ENCODE results near the gene CCDC137.

DNA sequence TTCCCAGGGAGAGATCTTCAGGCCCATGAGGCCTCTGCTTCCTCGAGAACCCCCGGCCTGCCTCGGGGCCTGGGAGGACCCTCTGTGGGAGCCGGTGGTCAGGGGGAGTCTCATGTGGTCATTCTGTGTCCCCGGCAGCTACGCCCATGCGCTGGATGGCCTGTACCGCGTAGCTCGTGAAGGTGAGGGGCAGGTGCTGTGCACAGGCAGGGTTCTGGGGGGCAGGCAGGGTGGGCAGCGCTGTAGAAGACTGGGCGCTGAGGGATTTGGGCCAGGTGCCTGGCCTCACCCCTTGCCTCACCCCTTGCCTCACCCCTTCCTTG, 50.1 kb downstream of the CCDC137 start:
- TF ChIP-seq RAD21 (conservative IDR thresholded peaks at IDR 0.05), result no peak
- TF ChIP-seq, protein P1, sequence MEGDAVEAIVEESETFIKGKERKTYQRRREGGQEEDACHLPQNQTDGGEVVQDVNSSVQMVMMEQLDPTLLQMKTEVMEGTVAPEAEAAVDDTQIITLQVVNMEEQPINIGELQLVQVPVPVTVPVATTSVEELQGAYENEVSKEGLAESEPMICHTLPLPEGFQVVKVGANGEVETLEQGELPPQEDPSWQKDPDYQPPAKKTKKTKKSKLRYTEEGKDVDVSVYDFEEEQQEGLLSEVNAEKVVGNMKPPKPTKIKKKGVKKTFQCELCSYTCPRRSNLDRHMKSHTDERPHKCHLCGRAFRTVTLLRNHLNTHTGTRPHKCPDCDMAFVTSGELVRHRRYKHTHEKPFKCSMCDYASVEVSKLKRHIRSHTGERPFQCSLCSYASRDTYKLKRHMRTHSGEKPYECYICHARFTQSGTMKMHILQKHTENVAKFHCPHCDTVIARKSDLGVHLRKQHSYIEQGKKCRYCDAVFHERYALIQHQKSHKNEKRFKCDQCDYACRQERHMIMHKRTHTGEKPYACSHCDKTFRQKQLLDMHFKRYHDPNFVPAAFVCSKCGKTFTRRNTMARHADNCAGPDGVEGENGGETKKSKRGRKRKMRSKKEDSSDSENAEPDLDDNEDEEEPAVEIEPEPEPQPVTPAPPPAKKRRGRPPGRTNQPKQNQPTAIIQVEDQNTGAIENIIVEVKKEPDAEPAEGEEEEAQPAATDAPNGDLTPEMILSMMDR (IDR thresholded peaks at IDR 0.05; ENCODE audit: poor library complexity, severe bottlenecking), result no peak
- TF ChIP-seq POLR2AphosphoS5 (IDR thresholded peaks at IDR 0.05), result no peak
- no peak for TF ChIP-seq SMC3 (conservative IDR thresholded peaks at IDR 0.05; ENCODE audit: poor library complexity)
- TF ChIP-seq, protein P2, sequence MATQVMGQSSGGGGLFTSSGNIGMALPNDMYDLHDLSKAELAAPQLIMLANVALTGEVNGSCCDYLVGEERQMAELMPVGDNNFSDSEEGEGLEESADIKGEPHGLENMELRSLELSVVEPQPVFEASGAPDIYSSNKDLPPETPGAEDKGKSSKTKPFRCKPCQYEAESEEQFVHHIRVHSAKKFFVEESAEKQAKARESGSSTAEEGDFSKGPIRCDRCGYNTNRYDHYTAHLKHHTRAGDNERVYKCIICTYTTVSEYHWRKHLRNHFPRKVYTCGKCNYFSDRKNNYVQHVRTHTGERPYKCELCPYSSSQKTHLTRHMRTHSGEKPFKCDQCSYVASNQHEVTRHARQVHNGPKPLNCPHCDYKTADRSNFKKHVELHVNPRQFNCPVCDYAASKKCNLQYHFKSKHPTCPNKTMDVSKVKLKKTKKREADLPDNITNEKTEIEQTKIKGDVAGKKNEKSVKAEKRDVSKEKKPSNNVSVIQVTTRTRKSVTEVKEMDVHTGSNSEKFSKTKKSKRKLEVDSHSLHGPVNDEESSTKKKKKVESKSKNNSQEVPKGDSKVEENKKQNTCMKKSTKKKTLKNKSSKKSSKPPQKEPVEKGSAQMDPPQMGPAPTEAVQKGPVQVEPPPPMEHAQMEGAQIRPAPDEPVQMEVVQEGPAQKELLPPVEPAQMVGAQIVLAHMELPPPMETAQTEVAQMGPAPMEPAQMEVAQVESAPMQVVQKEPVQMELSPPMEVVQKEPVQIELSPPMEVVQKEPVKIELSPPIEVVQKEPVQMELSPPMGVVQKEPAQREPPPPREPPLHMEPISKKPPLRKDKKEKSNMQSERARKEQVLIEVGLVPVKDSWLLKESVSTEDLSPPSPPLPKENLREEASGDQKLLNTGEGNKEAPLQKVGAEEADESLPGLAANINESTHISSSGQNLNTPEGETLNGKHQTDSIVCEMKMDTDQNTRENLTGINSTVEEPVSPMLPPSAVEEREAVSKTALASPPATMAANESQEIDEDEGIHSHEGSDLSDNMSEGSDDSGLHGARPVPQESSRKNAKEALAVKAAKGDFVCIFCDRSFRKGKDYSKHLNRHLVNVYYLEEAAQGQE (IDR thresholded peaks at IDR 0.05; ENCODE audit: borderline replicate concordance), result no peak
